Measurements from ENCODE around the gene DPH6. TPM values are rescaled to one million over a fixed set of nuclear protein-coding genes. Genes with fewer than 3 reads are reported as not detected.
"Not testable (repeated sequence)": the region's sequence is repeated elsewhere in the genome, so short reads cannot be mapped to it uniquely, and the experiment has no call there.

The DPH6 gene
- total RNA-seq, 2 experiments from 2014 or later = 6.3 to 9.7 TPM

- POLR2A ChIA-PET = no interaction called here
- no peaks in the 10 kb centered on the region for H3K27me3 Mint-ChIP-seq
- ATAC-seq (ENCODE audit: low read depth) = no peak
- DNase-seq = no peak
- peaks cover 30% of the 10 kb centered on the region for H3K9me3 Mint-ChIP-seq
- no peak overlapping the region for H3K4me3 Mint-ChIP-seq
- H3K27ac Mint-ChIP-seq = no peak overlapping the region
- H3K36me3 Mint-ChIP-seq = no peaks in the 10 kb centered on the region
- H3K4me1 Mint-ChIP-seq = no peaks in the 10 kb centered on the region
These were observed 183.7 kb downstream of the DPH6 start for GRCh38 chr15:35362195-35362829.

- Mint-ChIP-seq H3K27me3 (no peaks in the 10 kb centered on the region), H3K27ac (no peak overlapping the region), H3K4me1 (no peaks in the 10 kb centered on the region), H3K9me3 (peaks cover 29% of the 10 kb centered on the region), H3K36me3 (no peaks in the 10 kb centered on the region), H3K4me3 (no peak overlapping the region)
- DNase-seq = no peak
- no peak for ATAC-seq (ENCODE audit: low read depth)
- POLR2A ChIA-PET = no interaction called here
These were observed 187.1 kb downstream of the DPH6 start for GRCh38 chr15:35358824-35359223.

DNA sequence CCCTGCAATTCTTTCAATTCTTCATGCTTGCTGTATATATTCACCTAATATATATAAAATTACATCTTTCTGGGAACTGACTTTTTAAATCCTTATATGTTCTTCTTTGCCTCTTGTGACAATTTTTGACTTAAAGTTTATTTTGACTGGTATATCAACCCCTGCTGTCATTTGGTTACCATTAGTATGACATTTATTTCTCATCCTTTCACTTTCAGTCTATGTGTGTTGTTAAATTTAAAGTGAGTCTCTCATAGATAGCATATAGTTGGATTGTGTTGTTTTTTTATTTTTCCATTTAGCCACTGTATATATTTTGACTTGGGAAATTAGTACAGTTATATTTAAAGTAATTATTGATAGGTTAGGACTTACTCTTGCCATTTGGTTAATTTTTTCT, 194.9 kb downstream of the DPH6 start:
- Mint-ChIP-seq H3K27ac (no peak overlapping the region), H3K36me3 (no peaks in the 10 kb centered on the region), H3K4me3 (no peak overlapping the region), H3K27me3 (no peaks in the 10 kb centered on the region), H3K9me3 (peaks cover 11% of the 10 kb centered on the region), H3K4me1 (no peaks in the 10 kb centered on the region)
- POLR2A ChIA-PET = no interaction called here
- DNase-seq (no peak), ATAC-seq (ENCODE audit: low read depth) (no peak)

- Mint-ChIP-seq H3K4me3 (no peak overlapping the region), H3K9me3 (peaks cover 10% of the 10 kb centered on the region), H3K36me3 (no peaks in the 10 kb centered on the region), H3K27ac (no peak overlapping the region), H3K27me3 (no peaks in the 10 kb centered on the region), H3K4me1 (no peaks in the 10 kb centered on the region)
- ATAC-seq (ENCODE audit: low read depth) (no peak), DNase-seq (no peak)
- POLR2A ChIA-PET = no interaction called here
These were observed 196.0 kb downstream of the DPH6 start for GRCh38 chr15:35349916-35350315.

GRCh38 chr15:35330916-35331315, 215.0 kb downstream of the DPH6 start:
- no peaks in the 10 kb centered on the region for H3K9me3 Mint-ChIP-seq
- no peak overlapping the region for H3K4me3 Mint-ChIP-seq
- DNase-seq (no peak), ATAC-seq (ENCODE audit: low read depth) (no peak)
- H3K36me3 Mint-ChIP-seq = no peaks in the 10 kb centered on the region
- POLR2A ChIA-PET = no interaction called here
- no peaks in the 10 kb centered on the region for H3K4me1 Mint-ChIP-seq
- H3K27me3 Mint-ChIP-seq = no peaks in the 10 kb centered on the region
- no peak overlapping the region for H3K27ac Mint-ChIP-seq

GRCh38 chr15:35330048-35330695, 215.8 kb downstream of the DPH6 start:
- H3K9me3 Mint-ChIP-seq = no peaks in the 10 kb centered on the region

GRCh38 chr15:35329521-35329961, 216.4 kb downstream of the DPH6 start:
- ATAC-seq (ENCODE audit: low read depth) (no peak), DNase-seq (no peak)
- Mint-ChIP-seq H3K36me3 (no peaks in the 10 kb centered on the region), H3K9me3 (no peaks in the 10 kb centered on the region), H3K27ac (no peak overlapping the region), H3K4me3 (no peak overlapping the region), H3K27me3 (no peaks in the 10 kb centered on the region), H3K4me1 (no peaks in the 10 kb centered on the region)
- POLR2A ChIA-PET = no interaction called here

More at GRCh38 chr15:35330048-35330695, 215.8 kb downstream of the DPH6 start:
- H3K36me3 Mint-ChIP-seq = no peaks in the 10 kb centered on the region
- H3K27ac Mint-ChIP-seq = no peak overlapping the region
- no peak for DNase-seq
- H3K4me1 Mint-ChIP-seq = no peaks in the 10 kb centered on the region
- POLR2A ChIA-PET = no interaction called here
- no peaks in the 10 kb centered on the region for H3K27me3 Mint-ChIP-seq
- no peak overlapping the region for H3K4me3 Mint-ChIP-seq
- no peak for ATAC-seq (ENCODE audit: low read depth)

GRCh38 chr15:35328836-35329235, 217.1 kb downstream of the DPH6 start:
- POLR2A ChIA-PET; H3K36me3 Mint-ChIP-seq; DNase-seq; ATAC-seq (ENCODE audit: low read depth); H3K27me3 Mint-ChIP-seq; H3K9me3 Mint-ChIP-seq; H3K4me3 Mint-ChIP-seq; H3K4me1 Mint-ChIP-seq; H3K27ac Mint-ChIP-seq: not testable (repeated sequence)

DNA sequence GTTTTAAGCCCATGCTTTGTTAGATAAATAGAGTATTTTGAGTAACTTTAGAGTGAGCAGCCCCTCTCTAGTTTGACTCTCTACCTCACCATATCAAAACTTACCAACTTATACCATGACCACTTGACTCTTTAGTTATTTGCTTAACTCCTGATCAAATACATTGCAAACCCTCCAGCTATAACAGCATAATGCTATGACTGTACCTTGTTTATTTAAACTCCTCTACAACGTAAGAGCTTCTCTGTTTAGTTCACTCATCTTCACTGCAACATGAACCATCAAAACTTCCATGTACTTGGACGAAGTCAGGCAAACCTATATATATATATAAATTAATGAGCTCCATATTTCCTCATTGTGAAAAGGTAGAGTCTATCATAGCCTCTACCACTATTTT, 218.2 kb downstream of the DPH6 start:
- POLR2A ChIA-PET = no interaction called here
- no peak overlapping the region for H3K4me3 Mint-ChIP-seq
- no peaks in the 10 kb centered on the region for H3K9me3 Mint-ChIP-seq
- no peaks in the 10 kb centered on the region for H3K36me3 Mint-ChIP-seq
- H3K27ac Mint-ChIP-seq = no peak overlapping the region
- ATAC-seq (ENCODE audit: low read depth) (no peak), DNase-seq (no peak)
- no peaks in the 10 kb centered on the region for H3K4me1 Mint-ChIP-seq
- H3K27me3 Mint-ChIP-seq = no peaks in the 10 kb centered on the region

- no peaks in the 10 kb centered on the region for H3K27me3 Mint-ChIP-seq
- H3K36me3 Mint-ChIP-seq = no peaks in the 10 kb centered on the region
- DNase-seq (no peak), ATAC-seq (ENCODE audit: low read depth) (no peak)
- POLR2A ChIA-PET = no interaction called here
- H3K9me3 Mint-ChIP-seq = no peaks in the 10 kb centered on the region
- no peak overlapping the region for H3K4me3 Mint-ChIP-seq
- H3K4me1 Mint-ChIP-seq = no peaks in the 10 kb centered on the region
- no peak overlapping the region for H3K27ac Mint-ChIP-seq
These were observed 220.5 kb downstream of the DPH6 start for GRCh38 chr15:35325374-35325941.

DNA sequence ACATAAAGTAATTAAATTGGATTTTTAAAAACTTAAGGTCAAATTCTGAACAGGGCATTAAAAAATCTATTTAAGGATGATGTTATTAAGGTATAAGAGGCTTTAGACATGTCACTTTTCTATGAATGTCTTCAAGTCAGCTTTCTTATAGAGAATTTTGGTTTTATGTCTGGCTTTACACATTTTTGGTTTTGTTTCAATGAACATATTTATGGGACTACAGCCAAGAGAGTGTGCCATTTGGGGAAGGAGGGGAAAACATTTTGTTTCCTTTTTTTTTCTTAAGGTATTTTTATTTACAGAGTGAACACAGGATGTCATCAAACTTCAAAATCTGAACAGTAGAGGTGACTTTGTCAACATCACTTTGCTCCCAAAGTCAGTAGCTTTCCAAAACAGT, 222.8 kb downstream of the DPH6 start:
- POLR2A ChIA-PET = no interaction called here
- H3K4me1 Mint-ChIP-seq = no peaks in the 10 kb centered on the region
- H3K36me3 Mint-ChIP-seq = no peaks in the 10 kb centered on the region
- no peaks in the 10 kb centered on the region for H3K9me3 Mint-ChIP-seq
- no peak overlapping the region for H3K4me3 Mint-ChIP-seq
- no peak overlapping the region for H3K27ac Mint-ChIP-seq
- H3K27me3 Mint-ChIP-seq = no peaks in the 10 kb centered on the region
- no peak for ATAC-seq (ENCODE audit: low read depth)
- DNase-seq = no peak

- no peaks in the 10 kb centered on the region for H3K36me3 Mint-ChIP-seq
- no peak for ATAC-seq (ENCODE audit: low read depth)
- POLR2A ChIA-PET = no interaction called here
- no peaks in the 10 kb centered on the region for H3K4me1 Mint-ChIP-seq
- no peaks in the 10 kb centered on the region for H3K27me3 Mint-ChIP-seq
- no peak overlapping the region for H3K27ac Mint-ChIP-seq
- H3K4me3 Mint-ChIP-seq = no peak overlapping the region
- DNase-seq = no peak
- no peaks in the 10 kb centered on the region for H3K9me3 Mint-ChIP-seq
These were observed 224.0 kb downstream of the DPH6 start for GRCh38 chr15:35321926-35322325.

- no peaks in the 10 kb centered on the region for H3K4me1 Mint-ChIP-seq
- no peak overlapping the region for H3K27ac Mint-ChIP-seq
- H3K4me3 Mint-ChIP-seq = no peak overlapping the region
- H3K9me3 Mint-ChIP-seq = no peaks in the 10 kb centered on the region
- POLR2A ChIA-PET = no interaction called here
- no peaks in the 10 kb centered on the region for H3K27me3 Mint-ChIP-seq
- DNase-seq (no peak), ATAC-seq (ENCODE audit: low read depth) (no peak)
- H3K36me3 Mint-ChIP-seq = no peaks in the 10 kb centered on the region
These were observed 225.1 kb downstream of the DPH6 start for GRCh38 chr15:35320911-35321310.
